SH-SY5Y (cell line): ENCODE results near the gene LRRC63.

Experiments used
- GATA2 ChIP-seq: IDR thresholded peaks from 2 replicates; pipeline ENCODE4 v1.6.1; 2011; ENCODE audit warnings: mild to moderate bottlenecking, low read depth, low read length
- GATA3 ChIP-seq: IDR thresholded peaks from 2 replicates; pipeline ENCODE4 v1.6.1; 2011; ENCODE audit warnings: low read depth, mild to moderate bottlenecking, low read length, moderate library complexity

LRRC63 gene

DNA sequence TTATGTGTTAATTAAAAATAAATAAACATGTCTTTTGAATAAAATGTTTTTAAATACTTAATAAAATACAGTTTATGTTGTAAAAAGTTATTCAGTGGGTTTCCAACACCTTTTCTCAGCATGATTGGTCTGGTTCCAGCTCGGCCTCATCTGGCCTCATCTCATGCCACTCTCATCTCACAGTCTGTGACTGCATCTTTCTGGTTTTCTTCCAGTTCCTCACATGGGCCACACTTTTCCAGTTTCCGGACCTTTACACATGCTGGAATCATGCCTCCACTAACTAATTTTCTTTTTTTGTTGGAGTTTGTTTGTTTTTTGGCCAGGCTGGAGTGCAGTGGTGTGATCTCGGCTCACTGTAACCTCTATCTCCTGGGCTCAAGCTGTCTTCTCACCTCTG is 92.8 kb downstream of the LRRC63 start:
- TF ChIP-seq GATA2 (no peak), GATA3 (no peak)

DNA sequence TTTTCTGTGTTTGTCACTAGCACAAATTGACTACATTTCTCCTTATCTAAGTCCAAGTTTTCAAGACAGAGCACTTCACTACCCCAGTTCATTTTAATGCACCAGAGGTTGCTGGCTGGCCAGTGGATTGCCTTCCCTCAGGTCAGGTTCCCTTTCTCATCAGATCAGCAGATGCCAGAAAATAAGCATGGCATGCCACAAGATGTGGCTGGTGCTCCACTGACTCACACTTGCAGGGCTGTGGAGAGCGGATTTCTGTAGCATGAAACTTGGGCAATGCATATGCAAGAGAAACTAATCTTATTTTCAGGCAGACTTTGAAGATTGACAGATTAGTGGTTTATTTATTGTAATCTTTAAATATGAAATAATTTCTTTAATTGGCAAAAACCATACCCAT is 95.8 kb downstream of the LRRC63 start:
- TF ChIP-seq GATA3, result no peak
- no peak for TF ChIP-seq GATA2

DNA sequence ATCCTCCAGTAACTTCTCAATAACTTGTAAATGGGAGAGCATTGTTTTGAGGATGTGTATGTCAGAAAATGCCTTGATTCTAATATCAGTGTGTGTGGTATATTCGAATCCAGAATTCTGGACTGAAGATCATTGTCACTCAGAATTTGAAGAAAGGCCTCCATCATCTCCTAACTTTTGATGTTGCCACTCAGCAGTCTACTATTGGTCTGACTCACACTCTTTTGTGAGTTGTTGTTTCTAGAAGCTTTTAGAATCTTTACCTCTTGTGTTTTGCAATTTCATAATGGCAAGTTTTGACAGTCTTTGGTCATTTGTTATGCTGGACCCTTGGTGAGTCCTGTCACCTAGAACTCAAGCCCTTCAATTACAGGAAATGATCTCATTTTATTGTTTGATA is 98.3 kb downstream of the LRRC63 start:
- TF ChIP-seq GATA3 (no peak), GATA2 (no peak)

DNA sequence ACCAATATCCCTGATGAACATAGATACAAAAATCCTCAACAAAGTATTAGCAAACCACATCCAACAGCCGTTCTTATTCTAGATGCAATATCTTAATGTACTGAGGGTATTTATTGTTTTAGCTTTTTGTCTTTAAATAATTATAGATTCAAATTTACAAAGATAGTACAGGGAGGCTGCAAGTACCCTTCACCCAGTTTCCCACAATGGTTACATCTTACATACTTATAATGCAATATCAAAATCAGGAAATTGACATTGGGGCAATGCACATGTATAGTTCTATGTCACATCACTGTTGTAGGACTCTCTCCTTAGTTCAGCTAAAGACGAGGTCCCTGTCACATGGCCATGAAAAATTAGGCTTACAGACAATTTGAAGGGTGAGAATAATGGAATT is 99.5 kb downstream of the LRRC63 start:
- TF ChIP-seq GATA3, result no peak
- no peak for TF ChIP-seq GATA2

DNA sequence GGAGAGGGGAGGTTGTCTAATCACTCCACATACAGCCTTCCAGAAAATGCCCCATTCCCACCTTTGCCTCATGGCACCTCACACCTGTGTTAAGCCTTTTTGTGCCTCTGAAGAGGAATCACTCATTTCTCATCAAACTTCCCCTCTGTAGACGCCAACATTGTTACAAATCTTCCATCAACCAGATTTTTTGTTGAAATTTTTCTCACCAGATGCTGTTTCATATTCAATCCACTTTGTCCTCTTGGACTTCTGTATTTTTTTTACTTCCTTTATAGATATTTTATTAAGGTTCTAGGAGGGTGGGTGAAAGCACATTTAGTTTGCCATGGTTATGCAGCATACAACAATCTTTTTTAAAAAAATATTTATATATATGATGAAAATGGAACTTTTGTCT is 101.3 kb downstream of the LRRC63 start:
- TF ChIP-seq GATA3 (no peak), GATA2 (no peak)

DNA sequence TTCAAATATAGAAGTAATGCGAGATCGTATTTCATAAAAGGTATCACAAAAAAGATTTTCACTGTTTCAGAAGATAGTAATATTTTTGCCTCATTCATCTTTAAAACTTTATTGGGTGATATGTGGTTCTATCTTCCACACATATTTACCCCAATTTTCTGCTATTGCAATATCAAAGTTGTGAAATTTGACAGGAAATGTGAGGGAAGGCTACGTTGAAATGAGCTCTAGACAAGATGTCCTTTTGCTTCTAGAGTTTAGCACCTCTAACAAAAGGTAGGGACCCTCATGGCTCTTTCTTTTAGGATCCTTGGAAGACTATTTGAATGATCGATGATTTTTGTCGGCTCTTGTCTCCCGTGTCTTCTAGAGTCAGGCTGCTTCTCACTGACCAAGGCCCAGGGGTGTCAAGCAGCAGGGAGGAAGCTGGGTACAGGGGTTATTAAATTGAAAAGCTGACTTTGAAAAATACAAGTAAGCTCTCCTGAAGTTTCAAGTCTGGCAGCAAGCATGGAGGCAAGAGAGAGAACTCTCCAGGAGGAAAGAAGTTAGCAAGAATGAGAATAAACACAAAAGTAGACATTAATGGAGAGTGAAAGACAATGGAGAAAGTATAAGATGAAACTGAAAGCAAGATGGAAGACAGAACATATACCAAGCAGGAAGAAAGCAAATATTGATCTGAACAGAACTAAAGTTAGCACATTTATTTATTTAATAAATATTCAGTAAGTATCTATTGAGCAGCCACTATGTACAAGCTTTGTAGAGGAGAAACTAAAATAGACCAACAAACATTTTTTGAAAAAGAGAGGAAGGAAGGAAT is 101.9 kb downstream of the LRRC63 start:
- TF ChIP-seq GATA3 (no peak), GATA2 (no peak)

DNA sequence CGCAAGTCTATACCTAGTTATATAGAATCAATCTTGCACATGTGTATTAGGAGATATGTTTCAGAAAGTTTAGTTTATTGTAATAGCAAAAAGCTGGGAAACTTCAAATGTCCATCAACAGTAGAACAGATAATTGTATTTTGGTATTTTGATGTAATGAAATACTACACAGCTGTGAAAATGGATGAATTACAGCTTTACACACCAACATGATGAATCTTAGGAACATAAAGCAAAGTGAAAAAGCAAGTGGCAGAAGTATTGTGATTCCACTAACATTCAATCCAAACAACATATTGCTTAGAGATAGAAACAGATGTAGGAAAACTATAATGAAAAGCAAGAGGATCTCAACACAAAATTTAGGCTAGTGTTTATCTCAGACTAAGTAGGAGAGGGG is 102.9 kb downstream of the LRRC63 start:
- TF ChIP-seq GATA2, result no peak
- no peak for TF ChIP-seq GATA3

DNA sequence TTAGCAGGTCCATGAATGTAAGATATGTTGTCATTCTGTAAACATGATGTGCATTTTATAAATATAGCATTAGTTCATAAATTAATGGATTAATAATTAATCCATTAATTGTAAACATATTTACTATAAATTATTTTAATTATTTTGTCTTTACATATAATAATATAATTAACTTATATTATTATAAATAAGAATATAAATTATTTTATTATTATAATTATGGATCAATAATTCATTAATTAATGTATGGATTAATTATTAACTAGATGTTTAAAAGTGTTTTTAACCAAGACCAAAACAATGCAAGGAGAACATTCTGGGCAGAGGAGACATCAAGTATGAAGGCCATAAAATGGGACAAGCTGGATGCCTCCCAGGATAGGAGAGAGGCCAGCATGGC is 103.3 kb downstream of the LRRC63 start:
- TF ChIP-seq GATA2 (no peak), GATA3 (no peak)

DNA sequence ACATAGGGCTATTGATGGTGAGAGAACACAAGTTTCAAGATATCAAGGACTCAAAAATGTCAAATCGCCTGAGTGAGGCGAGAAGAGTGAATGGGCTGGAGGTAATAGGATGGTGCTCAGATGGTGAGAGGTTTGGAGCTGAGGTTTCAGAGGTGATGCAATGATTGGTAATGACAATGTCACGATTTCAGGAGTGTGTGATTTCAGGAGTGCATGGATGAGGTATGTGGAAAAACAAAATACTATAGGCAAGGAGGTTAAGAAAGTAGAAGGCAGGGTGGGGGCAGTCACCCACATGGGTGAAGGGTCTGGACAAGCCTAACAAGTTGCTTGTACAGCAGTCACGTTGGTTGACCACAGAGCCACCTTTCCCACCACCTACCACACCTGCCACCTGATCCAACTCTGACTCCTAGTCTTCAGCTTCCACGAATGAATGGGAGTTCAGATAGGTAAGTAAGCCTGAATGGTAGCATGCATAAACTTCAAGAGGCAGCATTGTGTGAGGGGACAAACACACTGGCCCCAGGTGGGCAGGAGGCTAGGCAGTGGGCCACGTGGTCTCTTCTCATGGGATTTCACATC is 103.9 kb downstream of the LRRC63 start:
- no peak for TF ChIP-seq GATA2
- no peak for TF ChIP-seq GATA3

DNA sequence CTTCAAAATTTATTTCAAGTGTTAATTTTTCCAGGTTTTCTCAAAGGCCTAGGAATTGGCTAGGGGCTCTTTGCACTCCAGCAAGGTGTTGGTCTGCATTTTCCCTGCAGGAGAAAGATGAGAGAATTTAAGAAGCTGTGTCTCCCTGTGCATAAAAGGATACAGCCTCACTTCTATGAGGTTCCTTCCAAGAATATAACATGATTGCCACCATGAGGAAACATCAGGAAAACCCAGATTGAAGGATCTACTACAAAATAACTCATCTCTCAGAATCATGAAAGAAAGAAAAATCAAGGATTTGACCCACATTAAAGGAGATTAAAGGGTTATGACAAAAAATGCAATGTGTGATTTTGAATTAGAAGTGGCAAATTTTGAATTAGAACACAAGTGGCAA is 105.4 kb downstream of the LRRC63 start:
- TF ChIP-seq GATA2 (no peak), GATA3 (no peak)

DNA sequence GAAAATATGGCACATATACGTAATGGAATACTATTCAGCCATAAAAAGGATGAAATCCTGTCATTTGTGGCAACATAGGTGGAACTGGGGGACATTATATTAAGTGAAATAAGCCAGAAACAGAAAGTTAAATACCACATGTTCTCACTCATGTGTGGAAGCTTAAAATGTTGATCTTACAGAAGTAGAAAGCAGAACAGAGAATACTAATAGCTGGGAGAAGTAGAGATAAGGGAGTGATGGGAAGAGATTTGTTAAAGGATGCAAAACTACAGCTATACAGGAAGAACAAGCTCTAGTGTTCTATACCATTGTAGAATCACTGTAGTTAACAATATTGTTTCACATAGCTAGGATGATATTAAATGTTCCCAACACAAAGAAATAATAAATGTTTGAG is 107.3 kb downstream of the LRRC63 start:
- no peak for TF ChIP-seq GATA3
- TF ChIP-seq GATA2, result no peak

DNA sequence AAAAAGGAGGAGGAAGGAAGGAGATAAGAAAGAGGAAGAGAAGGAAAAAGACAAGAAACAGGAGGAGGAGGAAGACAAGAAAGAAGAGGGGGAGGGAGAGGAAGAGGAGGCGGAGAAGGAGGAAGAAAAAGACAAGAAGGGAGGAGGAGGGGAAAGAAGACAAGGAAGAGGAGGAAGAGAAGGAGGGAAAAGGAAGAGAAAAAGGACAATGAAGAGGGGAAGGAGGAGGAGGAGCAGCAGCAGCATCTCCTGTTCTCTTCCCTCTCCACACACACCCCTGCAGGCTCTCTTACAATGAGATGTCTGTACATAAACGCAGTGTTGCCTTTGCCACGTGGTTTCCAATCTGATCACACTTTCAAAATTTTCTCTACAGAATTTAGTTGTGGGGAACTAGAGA is 108.7 kb downstream of the LRRC63 start:
- TF ChIP-seq GATA2 (no peak), GATA3 (no peak)

DNA sequence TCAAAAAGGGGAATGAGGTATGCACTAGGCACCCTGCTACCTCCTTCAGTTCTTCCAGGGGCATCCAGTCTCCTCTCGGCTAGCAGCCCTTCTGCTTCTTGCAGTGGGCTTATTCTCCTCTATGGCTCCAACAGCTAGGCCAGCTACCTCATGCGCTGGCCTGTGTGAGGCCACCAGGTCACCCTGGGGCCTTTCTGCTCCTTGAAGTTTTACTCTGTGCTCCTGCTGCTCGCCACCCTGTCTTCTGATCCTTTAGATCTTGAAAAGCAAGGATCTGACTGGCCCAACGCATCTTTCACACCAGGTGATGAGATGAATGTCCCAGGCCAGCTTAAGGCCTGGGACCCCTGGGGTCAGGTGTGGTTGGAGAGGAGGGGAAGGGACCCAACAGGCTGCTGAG is 109.1 kb downstream of the LRRC63 start:
- TF ChIP-seq GATA3 (no peak), GATA2 (no peak)

DNA sequence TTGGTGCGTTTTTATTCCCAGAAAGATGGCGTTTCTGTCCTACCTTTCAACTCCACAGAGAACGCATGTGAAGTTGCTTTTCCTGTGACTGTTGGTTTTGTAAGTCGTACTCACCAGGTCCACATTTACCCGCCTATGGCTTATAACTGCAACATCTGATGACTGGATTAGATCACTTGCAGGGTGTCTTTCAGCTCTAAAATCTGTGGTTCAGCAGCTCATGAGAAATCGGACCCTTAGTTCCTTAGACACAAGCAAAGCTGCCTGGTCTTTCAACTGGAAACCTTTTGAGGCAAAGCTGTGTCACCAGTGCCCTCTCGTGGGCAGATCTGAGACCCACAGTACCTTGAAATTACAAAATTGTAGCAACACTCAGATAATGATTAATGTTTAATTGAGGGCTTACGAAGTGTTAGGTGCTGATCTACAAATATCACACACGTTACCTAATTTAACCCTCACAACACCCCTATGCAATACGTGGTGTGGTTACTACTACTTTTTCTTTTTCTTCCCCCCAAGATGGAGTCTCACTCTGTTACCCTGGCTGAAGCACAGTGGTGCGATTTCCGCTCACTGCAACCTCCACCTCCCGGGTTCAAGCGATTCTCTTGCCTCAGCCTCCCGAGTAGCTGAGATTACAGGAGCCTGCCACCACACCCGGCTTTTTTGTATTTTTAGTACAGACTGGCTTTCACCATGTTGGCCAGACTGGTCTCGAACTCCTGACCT is 109.9 kb downstream of the LRRC63 start:
- no peak for TF ChIP-seq GATA2
- no peak for TF ChIP-seq GATA3

DNA sequence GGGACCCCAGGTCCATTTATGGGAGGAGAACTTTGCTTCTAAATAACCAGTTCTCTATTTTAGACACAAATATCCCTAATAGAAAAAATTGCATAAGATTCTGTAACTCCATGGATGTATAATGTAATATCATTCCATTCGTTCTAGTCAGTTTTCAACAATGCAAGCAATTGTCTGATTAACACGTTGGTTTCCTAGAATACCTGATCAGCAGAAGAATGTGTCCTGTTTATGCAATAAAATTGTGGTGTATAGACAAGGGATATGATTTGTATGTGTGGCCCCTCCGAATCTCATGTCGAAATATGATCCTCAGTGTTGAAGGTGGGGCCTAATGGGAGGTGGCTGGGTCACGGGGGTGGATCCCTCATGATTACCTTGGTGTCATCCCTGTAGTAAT is 113.2 kb downstream of the LRRC63 start:
- TF ChIP-seq GATA3 (no peak), GATA2 (no peak)
